ENCODE results near the gene MS4A15.

DNA sequence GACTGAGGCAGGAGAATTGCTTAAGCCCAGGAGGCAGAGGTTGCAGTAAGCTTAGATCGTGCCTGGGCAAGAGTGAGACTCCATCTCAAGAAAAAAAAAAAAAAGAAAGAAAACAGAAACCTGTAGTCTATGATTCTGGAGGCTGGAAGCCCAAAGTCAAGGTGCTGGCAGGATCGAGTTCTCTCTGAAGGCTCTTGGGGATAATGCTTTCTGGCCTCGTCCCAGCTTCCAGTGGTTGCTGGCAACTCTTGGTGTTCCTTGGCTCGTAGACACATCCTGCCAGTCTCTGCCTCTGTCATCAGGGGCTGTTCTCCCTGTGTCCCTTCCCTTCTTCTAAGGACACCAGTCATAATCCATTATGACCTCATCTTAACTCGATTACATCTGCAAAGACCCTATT lies 68.5 kb downstream of the MS4A15 start:
- TF ChIP-seq, protein P1, sequence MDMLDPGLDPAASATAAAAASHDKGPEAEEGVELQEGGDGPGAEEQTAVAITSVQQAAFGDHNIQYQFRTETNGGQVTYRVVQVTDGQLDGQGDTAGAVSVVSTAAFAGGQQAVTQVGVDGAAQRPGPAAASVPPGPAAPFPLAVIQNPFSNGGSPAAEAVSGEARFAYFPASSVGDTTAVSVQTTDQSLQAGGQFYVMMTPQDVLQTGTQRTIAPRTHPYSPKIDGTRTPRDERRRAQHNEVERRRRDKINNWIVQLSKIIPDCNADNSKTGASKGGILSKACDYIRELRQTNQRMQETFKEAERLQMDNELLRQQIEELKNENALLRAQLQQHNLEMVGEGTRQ (IDR thresholded peaks at IDR 0.05), result no peak
- TF ChIP-seq POLR2A (IDR thresholded peaks at IDR 0.05; ENCODE audit: low read length) (no peak), JUNB (IDR thresholded peaks at IDR 0.05) (no peak), CTCF (IDR thresholded peaks at IDR 0.05) (no peak), ZSCAN20 (CRISPR knock-in tag; IDR thresholded peaks at IDR 0.05) (no peak), NR3C1 (IDR thresholded peaks at IDR 0.05) (no peak), TP53 (CRISPR knock-in tag; IDR thresholded peaks at IDR 0.05) (no peak), MAX (IDR thresholded peaks at IDR 0.05) (no peak)

Data from A549 (cell line).